Measurements from ENCODE around the gene CD6. TPM values are rescaled to one million over a fixed set of nuclear protein-coding genes. Genes with fewer than 3 reads are reported as not detected.

Gene CD6
- total and polyA plus RNA-seq, 2 donors (not counting 3 experiments of a cell fraction or from before 2014, with no cell fraction given) = not detected

- CTCF ChIA-PET = no interaction called here
- H3K79me2 ChIP-seq (ENCODE audit: control insufficient read depth, insufficient read depth, low read length) = no peaks in the 10 kb centered on the region
- no peaks in the 10 kb centered on the region for H3K4me1 ChIP-seq (ENCODE audit: control insufficient read depth, extremely low read depth, insufficient read depth, low read length)
- POLR2A ChIA-PET = no interaction called here
- H3K9me3 ChIP-seq (replicated peaks; ENCODE audit: control insufficient read depth, insufficient read depth, low read length) = no peaks in the 10 kb centered on the region
- no peak for DNase-seq (ENCODE audit: low read depth, low spot score)
- H2AFZ ChIP-seq (ENCODE audit: low read depth, low read length) = no peak overlapping the region
- no peak overlapping the region for H3K27ac ChIP-seq (ENCODE audit: insufficient read depth, low read depth, low read length)
- BruUV-seq (replicated peaks) = no TSS peak
- H3K27me3 ChIP-seq (ENCODE audit: control insufficient read depth in 2 of 2, insufficient read depth in 2 of 2, low read length in 2 of 2) = peaks cover 5 to 6% of the 10 kb centered on the region in 2 experiments
- H3K9me1 ChIP-seq (replicated peaks; ENCODE audit: control insufficient read depth, extremely low read depth, insufficient read depth, low read length) = no peaks in the 10 kb centered on the region
- H3K36me3 ChIP-seq (ENCODE audit: control insufficient read depth in 2 of 2, extremely low read depth in 1 of 2, insufficient read depth in 2 of 2, low read length in 2 of 2) = no peaks in the 10 kb centered on the region
- no peak overlapping the region for H3K4me2 ChIP-seq (ENCODE audit: insufficient read depth, low read length)
- no peak overlapping the region for H3K4me3 ChIP-seq (replicated peaks in 1 of 3; ENCODE audit: insufficient read depth in 1 of 3, low read depth in 1 of 3, low read length in 3 of 3)
- no peak for TF ChIP-seq FOS (IDR thresholded peaks at IDR 0.05; ENCODE audit: borderline replicate concordance, insufficient read depth, low read length)
- no peak for TF ChIP-seq GATA2 (IDR thresholded peaks at IDR 0.05; ENCODE audit: insufficient read depth, insufficient read length, low read depth, low read length)
- TF ChIP-seq POLR2A (IDR thresholded peaks at IDR 0.05; ENCODE audit: low read depth, low read length) = no peak
- no peak for TF ChIP-seq EZH2 (IDR thresholded peaks at IDR 0.05; ENCODE audit: borderline replicate concordance, low read depth, low read length, severe bottlenecking)
- no peak for TF ChIP-seq MYC (IDR thresholded peaks at IDR 0.05; ENCODE audit: low read depth, low read length)
- TF ChIP-seq JUN (IDR thresholded peaks at IDR 0.05; ENCODE audit: borderline replicate concordance, insufficient read depth, insufficient read length, low read depth) = no peak
- no peak for TF ChIP-seq MAX (IDR thresholded peaks at IDR 0.05; ENCODE audit: insufficient read depth, insufficient read length)
- no peak for TF ChIP-seq POLR2AphosphoS5 (IDR thresholded peaks at IDR 0.05; ENCODE audit: insufficient read depth, low read depth, low read length)
- TF ChIP-seq CTCF (IDR thresholded peaks at IDR 0.05; ENCODE audit: extremely low read depth in 1 of 2, insufficient read depth in 1 of 2, low read depth in 1 of 2, low read length in 2 of 2) = no peak
- intact Hi-C loops (cut with micrococcal nuclease) = no loop called here
- dilution Hi-C loops (cut with MboI; ENCODE audit: extremely low pct_ligation_motif_present, low sequenced_read_pairs) = no loop called here
- FAIRE-seq = no peak
- no peaks in the 10 kb centered on the region for H4K20me1 ChIP-seq (replicated peaks; ENCODE audit: control insufficient read depth, extremely low read depth, insufficient read depth, low read length)
- no peak overlapping the region for H3K9ac ChIP-seq (replicated peaks; ENCODE audit: extremely low read depth, insufficient read depth, low read length)
Observed at GRCh38 chr11:61000426-61000825, 28.9 kb downstream of the CD6 start.
